Breast epithelium (tissue), 4 donors: ENCODE results near the gene TBC1D3B. TPM values are rescaled to one million over a fixed set of nuclear protein-coding genes. Genes with fewer than 3 reads are reported as not detected.
A peak's percentile ranks its signal among the peaks of the same experiment; 100 is the strongest.
"Not testable (repeated sequence)": the region's sequence is repeated elsewhere in the genome, so short reads cannot be mapped to it uniquely, and the experiment has no call there.

Experiments
- DNase-seq, 2 donors: peaks; one replicate each; pipeline ENCODE4 v3.0.0-alpha.2; 2019; ENCODE audit warnings: low spot score in 2 of 2
- H3K27ac ChIP-seq, 2 donors: fragments of 200-600 bp; sonication (generic) in 1 of 2; one replicate each; pipeline ENCODE4 v1.5.1; 2016 to 2019; ENCODE audit warnings: mild to moderate bottlenecking in 1 of 2
- H3K27me3 ChIP-seq, 2 donors: fragments of 200-600 bp; sonication (generic) in 1 of 2; one replicate each; pipeline versions ENCODE4 v1.5.1 to v1.6.0; 2017 to 2019; ENCODE audit warnings: control low read depth in 1 of 2, mild to moderate bottlenecking in 1 of 2
- H3K36me3 ChIP-seq: fragments of 200-600 bp; one replicate; pipeline ENCODE4 v1.5.1; 2019
- H3K4me1 ChIP-seq, 2 donors: fragments of 200-600 bp; sonication (generic); one replicate each; pipeline ENCODE4 v1.5.1; 2016 to 2019; ENCODE audit warnings: control low read depth in 1 of 2
- H3K4me3 ChIP-seq, 3 donors: fragments of 200-600 bp; sonication (generic); 1 replicate in 2 of 3; 2 replicates in 1 of 3; pipeline ENCODE4 v1.5.1; 2016 to 2019; ENCODE audit warnings: mild to moderate bottlenecking in 3 of 3, moderate library complexity in 2 of 3
- H3K9me3 ChIP-seq, 2 donors: fragments of 200-600 bp; sonication (generic) in 1 of 2; one replicate each; pipeline ENCODE4 v1.5.1; 2016 to 2019; ENCODE audit warnings: control low read depth in 1 of 2
- POLR2A ChIP-seq: fragments of 450-650 bp; IDR thresholded peaks from one replicate; pipeline ENCODE4 v1.6.1; 2016; ENCODE audit warnings: antibody characterized with exemption, mild to moderate bottlenecking, moderate library complexity
- POLR2AphosphoS5 ChIP-seq, 3 donors: sonication (generic); formaldehyde crosslinking; IDR thresholded peaks; one replicate each; pipeline ENCODE4 v1.6.1; 2017; ENCODE audit warnings: antibody characterized with exemption in 3 of 3
- intact Hi-C: fragments of 100-400 bp; cut with DNase I; formaldehyde crosslinking; loops from one replicate; pipeline ENCODE4 v1.15.1; 2023; ENCODE audit warnings: low total_unique reads
- total RNA-seq, 3 donors: library from RNA; depleted of rRNA; stranded (reverse); fragments of >200 nt; gene quantifications; one replicate each; pipeline ENCODE4 v1.1.0, GENCODE V29; 2016
- TF ChIP-seq, protein P1 (sequence below), 3 donors: fragments of 450-650 bp; IDR thresholded peaks; one replicate each; pipeline ENCODE4 v1.5.1; 2016 to 2017; ENCODE audit warnings: antibody characterized with exemption in 3 of 3, mild to moderate bottlenecking in 3 of 3, moderate library complexity in 3 of 3

The TBC1D3B gene
- total RNA-seq, 3 donors from 2014 or later: 1.9 to 7.6 (median 5.2) TPM

GRCh38 chr17:36188891-36189306 is 12.5 kb upstream of the TBC1D3B start:
- intact Hi-C loops: no loop called here
- DNase-seq: peak in 1 of 2 donors; percentile 74
- Histone ChIP-seq H3K27me3 (no peaks in the 10 kb centered on the region), H3K9me3 (no peaks in the 10 kb centered on the region), H3K36me3 (no peaks in the 10 kb centered on the region), H3K4me3 (no peak overlapping the region), H3K4me1 (peaks cover 0 to 7% of the 10 kb centered on the region in 2 donors), H3K27ac (no peak overlapping the region)
- peak in 1 of 3 donors; percentile 19 for TF ChIP-seq POLR2AphosphoS5 (IDR thresholded peaks at IDR 0.05)
- TF ChIP-seq, protein P1, sequence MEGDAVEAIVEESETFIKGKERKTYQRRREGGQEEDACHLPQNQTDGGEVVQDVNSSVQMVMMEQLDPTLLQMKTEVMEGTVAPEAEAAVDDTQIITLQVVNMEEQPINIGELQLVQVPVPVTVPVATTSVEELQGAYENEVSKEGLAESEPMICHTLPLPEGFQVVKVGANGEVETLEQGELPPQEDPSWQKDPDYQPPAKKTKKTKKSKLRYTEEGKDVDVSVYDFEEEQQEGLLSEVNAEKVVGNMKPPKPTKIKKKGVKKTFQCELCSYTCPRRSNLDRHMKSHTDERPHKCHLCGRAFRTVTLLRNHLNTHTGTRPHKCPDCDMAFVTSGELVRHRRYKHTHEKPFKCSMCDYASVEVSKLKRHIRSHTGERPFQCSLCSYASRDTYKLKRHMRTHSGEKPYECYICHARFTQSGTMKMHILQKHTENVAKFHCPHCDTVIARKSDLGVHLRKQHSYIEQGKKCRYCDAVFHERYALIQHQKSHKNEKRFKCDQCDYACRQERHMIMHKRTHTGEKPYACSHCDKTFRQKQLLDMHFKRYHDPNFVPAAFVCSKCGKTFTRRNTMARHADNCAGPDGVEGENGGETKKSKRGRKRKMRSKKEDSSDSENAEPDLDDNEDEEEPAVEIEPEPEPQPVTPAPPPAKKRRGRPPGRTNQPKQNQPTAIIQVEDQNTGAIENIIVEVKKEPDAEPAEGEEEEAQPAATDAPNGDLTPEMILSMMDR (IDR thresholded peaks at IDR 0.05): no peak

- H3K4me3 ChIP-seq, intact Hi-C loops, H3K27me3 ChIP-seq, H3K36me3 ChIP-seq, H3K4me1 ChIP-seq, H3K9me3 ChIP-seq, DNase-seq, H3K27ac ChIP-seq: not testable (repeated sequence)
Observed at GRCh38 chr17:36187943-36188665, 11.7 kb upstream of the TBC1D3B start.

GRCh38 chr17:36186810-36187763 is 10.7 kb upstream of the TBC1D3B start:
- H3K9me3 ChIP-seq, H3K27me3 ChIP-seq, intact Hi-C loops, DNase-seq, H3K4me3 ChIP-seq, H3K4me1 ChIP-seq, H3K36me3 ChIP-seq: not testable (repeated sequence)
- H3K27ac ChIP-seq: peak overlapping the region in 1 of 2 donors; percentile 5

- Histone ChIP-seq H3K36me3 (no peaks in the 10 kb centered on the region), H3K4me3 (no peak overlapping the region), H3K27me3 (no peaks in the 10 kb centered on the region), H3K4me1 (no peaks in the 10 kb centered on the region), H3K9me3 (no peaks in the 10 kb centered on the region), H3K27ac (no peak overlapping the region)
- intact Hi-C loops: no loop called here
- DNase-seq: no peak
- TF ChIP-seq POLR2A (no peak), POLR2AphosphoS5 (IDR thresholded peaks at IDR 0.05) (no peak)
- TF ChIP-seq, protein P1 (IDR thresholded peaks at IDR 0.05): no peak
Observed at GRCh38 chr17:36185416-36185815, 9.0 kb upstream of the TBC1D3B start.

- DNase-seq: no peak
- peak overlapping the region; percentile 49 to 86 (median 63) for H3K4me3 ChIP-seq
Observed at GRCh38 chr17:36184023-36184765, 7.8 kb upstream of the TBC1D3B start.

More at GRCh38 chr17:36184023-36184765, 7.8 kb upstream of the TBC1D3B start:
- Histone ChIP-seq H3K27ac (peak overlapping the region in 1 of 2 donors; percentile 77), H3K4me1 (no peaks in the 10 kb centered on the region), H3K36me3 (no peaks in the 10 kb centered on the region), H3K27me3 (no peaks in the 10 kb centered on the region), H3K9me3 (no peaks in the 10 kb centered on the region)
- intact Hi-C loops: no loop called here
- TF ChIP-seq POLR2AphosphoS5 (IDR thresholded peaks at IDR 0.05) (no peak), POLR2A (no peak)
- TF ChIP-seq, protein P1 (IDR thresholded peaks at IDR 0.05): no peak
